ENCODE results near the gene TAS2R9. TPM values are rescaled to one million over a fixed set of nuclear protein-coding genes. Genes with fewer than 3 reads are reported as not detected.

Gene TAS2R9
- total RNA-seq, 1 experiment from 2014 or later = not detected

DNA sequence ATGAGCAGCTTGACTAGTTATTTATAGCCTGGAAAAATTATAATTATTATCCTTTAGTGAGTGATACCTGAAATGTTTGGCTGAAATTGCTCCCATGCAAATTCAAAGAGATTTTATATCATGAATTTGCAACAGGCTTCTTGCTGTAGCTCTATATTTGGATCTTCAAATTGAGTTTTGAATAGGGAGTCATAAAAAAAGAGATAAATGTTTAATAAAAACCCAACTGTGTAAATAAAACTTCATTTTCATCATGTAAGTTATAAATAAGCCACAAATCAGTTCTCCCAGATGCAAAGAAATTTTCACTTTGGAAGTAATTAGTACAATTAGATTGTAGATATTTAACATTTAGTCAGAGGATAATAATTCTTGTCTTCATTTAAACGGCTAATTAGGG, 2.8 kb downstream of the TAS2R9 start, which contains the start of gene TAS2R8:
TAS2R8 (minus strand) TSS at position 101 of the 400 bp plus-strand sequence. CDS start 306 bp downstream, outside the sequence.
- no peak for ATAC-seq
- H3K9me2 ChIP-seq (replicated peaks; ENCODE audit: low read length) = no peaks in the 10 kb centered on the region
- no peak within 1 kb of the TSS for H3K4me2 ChIP-seq (ENCODE audit: low read length)
- no peaks in the 10 kb centered on the region for H4K20me1 ChIP-seq (ENCODE audit: low read length)
- POLR2A ChIA-PET (ENCODE audit: unreplicated experiment) = no interaction called here
- TF ChIP-seq EZH2phosphoT487 (IDR thresholded peaks at IDR 0.05; ENCODE audit: borderline replicate concordance, low read length) (no peak), CTCF (conservative IDR thresholded peaks at IDR 0.05; ENCODE audit: low read depth, low read length) (no peak), EZH2 (IDR thresholded peaks at IDR 0.05; ENCODE audit: low read length, unreplicated experiment) (no peak)
- CTCF ChIA-PET = no interaction called here
- H3K9me3 ChIP-seq (ENCODE audit: low read length) = no peaks in the 10 kb centered on the region
- no peaks in the 10 kb centered on the region for H3K27me3 ChIP-seq (ENCODE audit: low read length)
- H3K4me3 ChIP-seq (ENCODE audit: low read length) = no peak within 1 kb of the TSS
- H3K4me1 ChIP-seq (ENCODE audit: insufficient read depth, low read length) = no peaks in the 10 kb centered on the region
- no peaks in the 10 kb centered on the region for H3F3A ChIP-seq (ENCODE audit: low read length, unreplicated experiment)
- H3K36me3 ChIP-seq (ENCODE audit: low read depth, low read length) = no peaks in the 10 kb centered on the region
- intact Hi-C loops (cut with micrococcal nuclease) = no loop called here
- no peak within 1 kb of the TSS for H3K9ac ChIP-seq (ENCODE audit: low read length)
- no peak for DNase-seq
- no TSS peak for BruUV-seq (replicated peaks)
- no peak within 1 kb of the TSS for H2AFZ ChIP-seq (ENCODE audit: low read length)
- H3K79me2 ChIP-seq (ENCODE audit: low read length) = no peaks in the 10 kb centered on the region
- H3K27ac ChIP-seq (ENCODE audit: low read length) = no peak within 1 kb of the TSS

DNA sequence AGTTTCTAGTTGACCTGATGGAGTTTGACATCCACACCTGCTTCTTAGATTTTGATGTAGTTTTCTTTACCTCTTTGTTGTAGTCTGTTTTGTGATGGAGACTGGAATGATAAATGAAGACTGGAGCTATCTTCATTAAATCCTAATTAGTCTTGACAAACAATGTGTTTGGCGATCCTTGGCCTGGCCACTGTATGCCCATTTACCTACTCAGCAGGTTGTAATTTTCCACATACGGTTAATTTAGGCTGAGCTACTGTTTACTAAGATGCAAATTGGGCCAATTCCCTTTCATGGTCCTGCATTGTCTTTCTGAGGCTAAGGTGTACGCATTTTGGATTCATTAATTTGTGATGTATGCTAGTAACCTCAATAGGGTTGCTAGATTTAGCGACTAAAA, 7.4 kb downstream of the TAS2R9 start, which contains the start of gene TAS2R7:
TAS2R7 (minus strand) TSS at position 41 of the 400 bp plus-strand sequence. CDS start 57 bp downstream, outside the sequence.
- Histone ChIP-seq H3K36me3 (ENCODE audit: low read depth, low read length) (no peaks in the 10 kb centered on the region), H3K27ac (ENCODE audit: low read length) (no peak within 1 kb of the TSS), H3K79me2 (ENCODE audit: low read length) (no peaks in the 10 kb centered on the region), H3K27me3 (ENCODE audit: low read length) (peaks cover 17% of the 10 kb centered on the region), H3K4me2 (ENCODE audit: low read length) (no peak within 1 kb of the TSS), H3K4me1 (ENCODE audit: insufficient read depth, low read length) (no peaks in the 10 kb centered on the region), H3K9me3 (ENCODE audit: low read length) (no peaks in the 10 kb centered on the region), H4K20me1 (ENCODE audit: low read length) (no peaks in the 10 kb centered on the region), H3F3A (ENCODE audit: low read length, unreplicated experiment) (no peaks in the 10 kb centered on the region), H3K9me2 (replicated peaks; ENCODE audit: low read length) (no peaks in the 10 kb centered on the region), H3K4me3 (ENCODE audit: low read length) (no peak within 1 kb of the TSS), H3K9ac (ENCODE audit: low read length) (no peak within 1 kb of the TSS), H2AFZ (ENCODE audit: low read length) (no peak within 1 kb of the TSS)
- ChIA-PET CTCF (no interaction called here), POLR2A (ENCODE audit: unreplicated experiment) (no interaction called here)
- ATAC-seq (no peak), DNase-seq (no peak)
- no TSS peak for BruUV-seq (replicated peaks)
- TF ChIP-seq EZH2phosphoT487 (IDR thresholded peaks at IDR 0.05; ENCODE audit: borderline replicate concordance, low read length) = no peak
- no peak for TF ChIP-seq CTCF (conservative IDR thresholded peaks at IDR 0.05; ENCODE audit: low read depth, low read length)
- no peak for TF ChIP-seq EZH2 (IDR thresholded peaks at IDR 0.05; ENCODE audit: low read length, unreplicated experiment)
- intact Hi-C loops (cut with micrococcal nuclease) = no loop called here

GRCh38 chr12:10801741-10802140, 8.2 kb downstream of the TAS2R9 start:
- Histone ChIP-seq H4K20me1 (ENCODE audit: low read length) (no peaks in the 10 kb centered on the region), H3K9me3 (ENCODE audit: low read length) (no peaks in the 10 kb centered on the region), H3K4me2 (ENCODE audit: low read length) (no peak overlapping the region), H3F3A (ENCODE audit: low read length, unreplicated experiment) (no peaks in the 10 kb centered on the region), H3K9me2 (replicated peaks; ENCODE audit: low read length) (no peaks in the 10 kb centered on the region), H3K27me3 (ENCODE audit: low read length) (peaks cover 17% of the 10 kb centered on the region), H2AFZ (ENCODE audit: low read length) (no peak overlapping the region), H3K4me1 (ENCODE audit: insufficient read depth, low read length) (no peaks in the 10 kb centered on the region), H3K4me3 (ENCODE audit: low read length) (no peak overlapping the region), H3K9ac (ENCODE audit: low read length) (no peak overlapping the region), H3K36me3 (ENCODE audit: low read depth, low read length) (no peaks in the 10 kb centered on the region), H3K79me2 (ENCODE audit: low read length) (no peaks in the 10 kb centered on the region), H3K27ac (ENCODE audit: low read length) (no peak overlapping the region)
- DNase-seq = no peak
- no TSS peak for BruUV-seq (replicated peaks)
- intact Hi-C loops (cut with micrococcal nuclease) = no loop called here
- TF ChIP-seq EZH2phosphoT487 (IDR thresholded peaks at IDR 0.05; ENCODE audit: borderline replicate concordance, low read length) (no peak), EZH2 (IDR thresholded peaks at IDR 0.05; ENCODE audit: low read length, unreplicated experiment) (no peak), CTCF (conservative IDR thresholded peaks at IDR 0.05; ENCODE audit: low read depth, low read length) (no peak)
- ChIA-PET CTCF (no interaction called here), POLR2A (ENCODE audit: unreplicated experiment) (no interaction called here)
- ATAC-seq = no peak

Measured in PC-3 (cell line).